Stimulated activated naive CD8-positive, alpha-beta T cell treated with anti-CD3 and anti-CD28 coated beads, Interleukin-15, Interleukin-2, amounts not matched to agents 100 ng/mL and 50 ng/mL, for 24 hours (primary cell): ENCODE results near the gene CDC123.
"Not testable (repeated sequence)": the region's sequence is repeated elsewhere in the genome, so short reads cannot be mapped to it uniquely, and the experiment has no call there.

Experiments used
- H3K27ac Mint-ChIP-seq: one replicate; pipeline ENCODE4 v1.8.0; 2021; ENCODE audit warnings: mild to moderate bottlenecking, mixed read lengths
- H3K27me3 Mint-ChIP-seq: one replicate; pipeline ENCODE4 v1.8.0; 2021; ENCODE audit warnings: mixed read lengths
- H3K36me3 Mint-ChIP-seq: one replicate; pipeline ENCODE4 v1.8.0; 2021; ENCODE audit warnings: low read depth, mixed read lengths
- H3K4me1 Mint-ChIP-seq: one replicate; pipeline ENCODE4 v1.8.0; 2021; ENCODE audit warnings: low read depth, mixed read lengths
- H3K4me3 Mint-ChIP-seq: one replicate; pipeline ENCODE4 v1.8.0; 2021; ENCODE audit warnings: mild to moderate bottlenecking, mixed read lengths
- H3K9me3 Mint-ChIP-seq: one replicate; pipeline ENCODE4 v1.8.0; 2021; ENCODE audit warnings: mixed read lengths

CDC123 gene

GRCh38 chr10:12277862-12278261, 81.9 kb downstream of the CDC123 start:
- H3K36me3 Mint-ChIP-seq, H3K27me3 Mint-ChIP-seq, H3K27ac Mint-ChIP-seq, H3K4me3 Mint-ChIP-seq, H3K4me1 Mint-ChIP-seq, H3K9me3 Mint-ChIP-seq: not testable (repeated sequence)

- H3K27me3 Mint-ChIP-seq, result no peaks in the 10 kb centered on the region
- H3K36me3 Mint-ChIP-seq, result no peaks in the 10 kb centered on the region
These were observed 83.3 kb downstream of the CDC123 start for GRCh38 chr10:12279281-12279680.

GRCh38 chr10:12287772-12288171, 91.8 kb downstream of the CDC123 start:
- Mint-ChIP-seq H3K9me3 (peaks cover 4% of the 10 kb centered on the region), H3K27me3 (no peaks in the 10 kb centered on the region), H3K36me3 (no peaks in the 10 kb centered on the region), H3K4me1 (no peaks in the 10 kb centered on the region), H3K4me3 (no peak overlapping the region), H3K27ac (no peak overlapping the region)

More at GRCh38 chr10:12279281-12279680, 83.3 kb downstream of the CDC123 start:
- Mint-ChIP-seq H3K9me3 (peaks cover 4% of the 10 kb centered on the region), H3K4me3 (no peak overlapping the region), H3K27ac (no peak overlapping the region), H3K4me1 (no peaks in the 10 kb centered on the region)

GRCh38 chr10:12297784-12298183, 101.8 kb downstream of the CDC123 start:
- not testable (repeated sequence) for H3K27ac Mint-ChIP-seq, H3K4me3 Mint-ChIP-seq, H3K4me1 Mint-ChIP-seq

GRCh38 chr10:12299222-12299965, 103.4 kb downstream of the CDC123 start:
- Mint-ChIP-seq H3K36me3 (no peaks in the 10 kb centered on the region), H3K27me3 (no peaks in the 10 kb centered on the region), H3K4me1 (peaks cover 6% of the 10 kb centered on the region), H3K9me3 (peaks cover 4% of the 10 kb centered on the region), H3K4me3 (no peak overlapping the region), H3K27ac (no peak overlapping the region)

More at GRCh38 chr10:12297784-12298183, 101.8 kb downstream of the CDC123 start:
- not testable (repeated sequence) for H3K27me3 Mint-ChIP-seq, H3K36me3 Mint-ChIP-seq, H3K9me3 Mint-ChIP-seq
